ENCODE measurements around the gene VCPKMT.

VCPKMT gene

DNA sequence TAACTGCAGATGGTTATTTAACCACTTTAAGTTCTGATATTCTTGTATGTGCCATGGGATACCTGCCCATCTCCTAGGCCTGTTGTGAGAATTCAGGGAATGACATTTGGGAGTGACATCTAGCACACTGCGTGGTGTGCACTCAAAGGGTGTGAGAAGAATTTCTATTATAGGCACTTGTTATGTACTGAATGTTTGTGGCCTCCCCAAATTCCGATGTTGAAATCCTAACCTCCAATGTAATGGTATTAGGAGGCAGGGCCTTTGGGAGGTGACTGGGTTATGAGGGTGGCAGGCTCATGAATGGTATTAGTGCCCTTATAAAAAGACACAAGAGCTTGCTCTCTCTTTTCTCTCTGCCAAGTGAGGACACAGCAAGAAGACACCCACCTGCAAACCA, 27.6 kb downstream of the VCPKMT start:
- Histone ChIP-seq H3K9me3 (no peaks in the 10 kb centered on the region), H3K27me3 (no peaks in the 10 kb centered on the region), H3K4me3 (no peak overlapping the region), H3K4me1 (no peaks in the 10 kb centered on the region), H3K36me3 (no peaks in the 10 kb centered on the region), H3K27ac (no peak overlapping the region)
- DNase-seq: no peak
- TF ChIP-seq, protein P1, sequence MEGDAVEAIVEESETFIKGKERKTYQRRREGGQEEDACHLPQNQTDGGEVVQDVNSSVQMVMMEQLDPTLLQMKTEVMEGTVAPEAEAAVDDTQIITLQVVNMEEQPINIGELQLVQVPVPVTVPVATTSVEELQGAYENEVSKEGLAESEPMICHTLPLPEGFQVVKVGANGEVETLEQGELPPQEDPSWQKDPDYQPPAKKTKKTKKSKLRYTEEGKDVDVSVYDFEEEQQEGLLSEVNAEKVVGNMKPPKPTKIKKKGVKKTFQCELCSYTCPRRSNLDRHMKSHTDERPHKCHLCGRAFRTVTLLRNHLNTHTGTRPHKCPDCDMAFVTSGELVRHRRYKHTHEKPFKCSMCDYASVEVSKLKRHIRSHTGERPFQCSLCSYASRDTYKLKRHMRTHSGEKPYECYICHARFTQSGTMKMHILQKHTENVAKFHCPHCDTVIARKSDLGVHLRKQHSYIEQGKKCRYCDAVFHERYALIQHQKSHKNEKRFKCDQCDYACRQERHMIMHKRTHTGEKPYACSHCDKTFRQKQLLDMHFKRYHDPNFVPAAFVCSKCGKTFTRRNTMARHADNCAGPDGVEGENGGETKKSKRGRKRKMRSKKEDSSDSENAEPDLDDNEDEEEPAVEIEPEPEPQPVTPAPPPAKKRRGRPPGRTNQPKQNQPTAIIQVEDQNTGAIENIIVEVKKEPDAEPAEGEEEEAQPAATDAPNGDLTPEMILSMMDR (IDR thresholded peaks at IDR 0.05): no peak
- intact Hi-C loops (cut with DNase I; ENCODE audit: low total_unique reads): no loop called here

DNA sequence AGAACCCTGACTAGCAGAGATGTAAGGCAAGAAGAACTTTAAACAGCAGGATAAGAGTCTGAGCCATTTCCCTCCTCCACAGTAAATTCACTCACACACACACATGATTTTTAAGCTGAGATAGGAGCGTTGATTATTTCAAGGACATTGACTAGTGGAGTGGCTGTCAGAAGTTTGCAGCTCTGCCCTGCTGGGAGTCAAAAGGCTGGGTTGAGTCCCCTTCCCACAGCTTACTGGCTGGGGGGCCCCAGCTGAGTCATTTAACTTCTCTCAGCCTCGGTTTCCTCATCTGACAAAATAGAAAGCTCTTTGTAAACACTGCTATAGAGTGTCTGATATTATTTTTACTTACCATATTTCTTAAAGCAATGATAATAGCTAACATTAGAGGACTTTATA, 28.3 kb downstream of the VCPKMT start:
- H3K27me3 ChIP-seq: no peaks in the 10 kb centered on the region
- H3K9me3 ChIP-seq: no peaks in the 10 kb centered on the region
- no peak overlapping the region for H3K27ac ChIP-seq
- intact Hi-C loops (cut with DNase I; ENCODE audit: low total_unique reads): no loop called here
- DNase-seq: no peak
- no peaks in the 10 kb centered on the region for H3K4me1 ChIP-seq
- H3K36me3 ChIP-seq: no peaks in the 10 kb centered on the region
- no peak overlapping the region for H3K4me3 ChIP-seq
- TF ChIP-seq, protein P1 (IDR thresholded peaks at IDR 0.05): no peak

DNA sequence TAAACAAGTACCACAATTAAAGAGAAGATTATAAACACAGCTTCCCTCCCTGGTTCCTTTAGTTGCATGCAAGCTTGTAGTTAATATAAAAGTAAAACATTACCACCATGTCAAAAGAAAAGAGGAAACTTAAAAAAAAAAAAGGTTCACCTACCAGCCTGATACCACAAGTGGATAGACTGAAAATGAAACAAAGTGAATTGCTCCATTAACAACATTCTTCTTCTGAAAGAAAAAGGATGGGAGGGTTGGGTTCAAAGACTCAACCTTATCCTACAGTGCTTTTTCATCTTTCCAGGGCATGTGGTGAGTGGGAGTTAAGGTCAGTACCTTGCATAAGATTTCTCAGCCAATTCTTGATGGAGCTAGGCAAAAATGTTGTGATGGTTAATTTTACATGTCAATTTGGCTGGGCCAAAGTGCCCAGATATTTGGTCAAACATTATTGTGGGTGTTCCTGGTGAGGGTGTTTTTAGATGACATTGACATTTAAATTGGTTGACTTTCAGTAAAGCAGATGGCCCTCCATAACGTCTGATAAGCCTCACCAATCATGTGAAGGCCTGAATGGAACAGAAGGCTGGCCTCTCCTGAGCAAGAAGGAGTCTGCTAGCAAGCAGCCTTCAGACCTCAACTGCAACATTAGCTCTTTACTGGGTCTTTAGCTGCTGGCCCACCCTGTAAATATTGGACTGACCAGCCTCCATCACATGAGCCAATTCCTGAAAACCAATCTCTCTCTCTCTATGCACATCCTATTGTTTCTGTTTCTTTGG, 28.8 kb downstream of the VCPKMT start:
- H3K4me3 ChIP-seq: no peak overlapping the region
- TF ChIP-seq, protein P1 (IDR thresholded peaks at IDR 0.05): no peak
- no peaks in the 10 kb centered on the region for H3K9me3 ChIP-seq
- no peaks in the 10 kb centered on the region for H3K27me3 ChIP-seq
- H3K36me3 ChIP-seq: no peaks in the 10 kb centered on the region
- H3K27ac ChIP-seq: no peak overlapping the region
- intact Hi-C loops (cut with DNase I; ENCODE audit: low total_unique reads): no loop called here
- H3K4me1 ChIP-seq: peaks cover 0 to 6% (median 0%) of the 10 kb centered on the region in 4 donors
- no peak for DNase-seq

DNA sequence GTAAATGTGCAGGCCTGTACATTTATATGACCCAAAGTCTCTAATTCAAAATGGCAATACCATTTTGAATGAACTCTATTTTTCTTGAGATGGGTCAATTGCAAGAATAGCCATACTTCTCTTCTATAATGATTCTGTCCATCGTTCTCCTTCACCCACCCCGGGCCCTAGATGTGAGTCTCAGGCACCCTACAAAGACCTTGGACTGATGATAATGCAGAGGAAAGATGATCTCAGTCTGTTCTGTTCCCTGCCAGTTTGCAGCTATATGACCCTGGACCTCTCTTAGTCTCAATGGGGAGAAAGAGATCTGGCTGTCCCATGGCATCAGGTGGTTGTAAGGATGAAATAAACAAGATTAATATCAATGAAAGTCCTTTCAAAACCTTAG, 30.1 kb downstream of the VCPKMT start:
- TF ChIP-seq, protein P1 (IDR thresholded peaks at IDR 0.05): no peak
- Histone ChIP-seq H3K27ac (no peak overlapping the region), H3K27me3 (no peaks in the 10 kb centered on the region), H3K9me3 (no peaks in the 10 kb centered on the region), H3K4me1 (peaks cover 0 to 7% (median 0%) of the 10 kb centered on the region in 4 donors), H3K4me3 (no peak overlapping the region), H3K36me3 (no peaks in the 10 kb centered on the region)
- intact Hi-C loops (cut with DNase I; ENCODE audit: low total_unique reads): no loop called here
- no peak for DNase-seq

DNA sequence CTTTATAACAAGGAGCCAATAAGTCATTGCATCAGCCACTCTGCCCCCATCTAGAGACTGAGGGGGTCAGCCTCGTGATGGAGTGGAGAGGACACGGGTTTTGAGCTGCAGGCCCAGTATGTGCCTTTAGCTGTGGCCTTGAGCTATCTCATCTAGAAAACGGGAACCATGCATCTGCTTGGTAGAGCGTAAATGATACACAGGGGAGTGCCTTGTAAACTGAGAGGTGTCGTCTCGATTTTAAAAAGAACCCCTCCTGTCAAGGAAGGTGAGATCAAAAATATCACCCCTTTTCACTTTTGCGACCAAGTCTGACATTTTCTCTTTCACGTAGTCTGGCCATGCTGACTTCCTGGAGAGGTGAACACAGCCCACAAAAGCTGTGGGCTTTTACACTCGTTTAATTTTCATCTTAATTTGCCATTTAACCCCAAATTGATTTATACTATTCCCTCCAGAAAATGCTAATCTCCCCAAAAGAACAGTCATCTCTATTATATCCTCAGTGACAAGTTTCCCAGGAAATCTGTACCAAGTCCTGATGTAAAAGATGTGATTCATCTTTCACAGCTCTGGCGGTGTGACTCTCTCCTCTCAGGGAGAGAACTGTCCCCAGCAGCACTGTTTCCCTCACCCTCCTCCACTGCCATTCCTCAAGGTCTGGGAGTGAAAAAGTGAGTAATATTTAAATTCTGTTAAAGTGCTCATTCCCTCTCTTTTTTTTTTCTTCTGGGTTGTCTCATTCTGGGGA, 30.6 kb downstream of the VCPKMT start:
- H3K4me3 ChIP-seq: no peak overlapping the region
- H3K27me3 ChIP-seq: no peaks in the 10 kb centered on the region
- H3K27ac ChIP-seq: no peak overlapping the region
- intact Hi-C loops (cut with DNase I; ENCODE audit: low total_unique reads): no loop called here
- DNase-seq: no peak
- peaks cover 0 to 7% (median 0%) of the 10 kb centered on the region in 4 donors for H3K4me1 ChIP-seq
- no peaks in the 10 kb centered on the region for H3K9me3 ChIP-seq
- TF ChIP-seq, protein P1 (IDR thresholded peaks at IDR 0.05): no peak
- H3K36me3 ChIP-seq: no peaks in the 10 kb centered on the region

All from tibial artery (tissue), 4 donors.